GM12892 (cell line): ENCODE measurements around the gene RPP25L.

ENCODE experiments used
- POLR2A ChIP-seq: IDR thresholded peaks from 2 replicates; pipeline ENCODE4 v1.6.1; 2011; ENCODE audit warnings: low read depth, low read length, control low read depth
- POLR2AphosphoS5 ChIP-seq: IDR thresholded peaks from 2 replicates; pipeline ENCODE4 v1.6.1; 2011; ENCODE audit warnings: low read depth, low read length, control low read depth
- TAF1 ChIP-seq: IDR thresholded peaks from 2 replicates; pipeline ENCODE4 v1.6.1; 2011; ENCODE audit warnings: low read depth, mild to moderate bottlenecking, control low read depth, low read length, borderline replicate concordance

GRCh38 chr9:34637356-34638137 lies 25.6 kb upstream of the RPP25L start, which contains the start of gene SIGMAR1:
- TF ChIP-seq POLR2A (peak; percentile 82), POLR2AphosphoS5 (peak; percentile 74), TAF1 (peak; percentile 55; the same call in 1 of the 2 replicates)
